Measurements from ENCODE around the gene GH1. TPM values are rescaled to one million over a fixed set of nuclear protein-coding genes. Genes with fewer than 3 reads are reported as not detected.

The GH1 gene
- total and polyA plus RNA-seq, 9 of the 15 experiments (the other 6 are each of a cell fraction or from before 2014, with no cell fraction given), result not detected

- no peak for TF ChIP-seq IFI16 (CRISPR knock-in tag; IDR thresholded peaks at IDR 0.05)
- no peak for TF ChIP-seq ZNF507 (tag; conservative IDR thresholded peaks at IDR 0.05)
- TF ChIP-seq FOS (IDR thresholded peaks at IDR 0.05; ENCODE audit: extremely low read depth, insufficient read length), result no peak
- TF ChIP-seq HIVEP1 (CRISPR knock-in tag; IDR thresholded peaks at IDR 0.05), result no peak
- TF ChIP-seq ZBTB2 (IDR thresholded peaks at IDR 0.05), result no peak
- TF ChIP-seq BCL6 (CRISPR knock-in tag; IDR thresholded peaks at IDR 0.05), result no peak
- TF ChIP-seq ZNF57 (CRISPR knock-in tag; IDR thresholded peaks at IDR 0.05), result no peak
- TF ChIP-seq KAT7 (CRISPR knock-in tag; IDR thresholded peaks at IDR 0.05; ENCODE audit: borderline replicate concordance), result no peak
- no peak for TF ChIP-seq ZNF175 (CRISPR knock-in tag; IDR thresholded peaks at IDR 0.05; ENCODE audit: low read depth)
- no peak for TF ChIP-seq ATF2 (CRISPR knock-in tag; IDR thresholded peaks at IDR 0.05)
- TF ChIP-seq XRCC4 (IDR thresholded peaks at IDR 0.05; ENCODE audit: extremely low read depth, insufficient read depth, insufficient read length), result no peak
- no peak for TF ChIP-seq ETV1 (tag; conservative IDR thresholded peaks at IDR 0.05; ENCODE audit: low read depth)
- TF ChIP-seq ATF3 (IDR thresholded peaks at IDR 0.05), result no peak
- TF ChIP-seq ATF3 (CRISPR knock-in tag; conservative IDR thresholded peaks at IDR 0.05), result no peak
- no peak for TF ChIP-seq ATF1 (CRISPR knock-in tag; IDR thresholded peaks at IDR 0.05)
- TF ChIP-seq ATF1 (tag; IDR thresholded peaks at IDR 0.05), result no peak
- no peak for TF ChIP-seq CHD1 (IDR thresholded peaks at IDR 0.05; ENCODE audit: low read length)
- TF ChIP-seq STAT5B (CRISPR knock-in tag; IDR thresholded peaks at IDR 0.05), result no peak
- no peak for TF ChIP-seq SRF (CRISPR knock-in tag; IDR thresholded peaks at IDR 0.05)
Observed at GRCh38 chr17:63933598-63933997, 15.0 kb upstream of the GH1 start (continued).

Measured in K562 (cell line).